GM18870 (cell line): Measurements from ENCODE around the gene CATSPERE.
"Not testable (repeated sequence)": the region's sequence is repeated elsewhere in the genome, so short reads cannot be mapped to it uniquely, and the experiment has no call there.

Experiments used
- ATAC-seq: cut with Tn5 transposase; IDR thresholded peaks from one replicate; pipeline ENCODE4 v1.9.1; 2021; ENCODE audit warnings: moderate library complexity; ENCODE audit not compliant: unreplicated experiment

CATSPERE gene

GRCh38 chr1:244515680-244516079 lies 54.6 kb downstream of the CATSPERE start:
- no peak for ATAC-seq

DNA sequence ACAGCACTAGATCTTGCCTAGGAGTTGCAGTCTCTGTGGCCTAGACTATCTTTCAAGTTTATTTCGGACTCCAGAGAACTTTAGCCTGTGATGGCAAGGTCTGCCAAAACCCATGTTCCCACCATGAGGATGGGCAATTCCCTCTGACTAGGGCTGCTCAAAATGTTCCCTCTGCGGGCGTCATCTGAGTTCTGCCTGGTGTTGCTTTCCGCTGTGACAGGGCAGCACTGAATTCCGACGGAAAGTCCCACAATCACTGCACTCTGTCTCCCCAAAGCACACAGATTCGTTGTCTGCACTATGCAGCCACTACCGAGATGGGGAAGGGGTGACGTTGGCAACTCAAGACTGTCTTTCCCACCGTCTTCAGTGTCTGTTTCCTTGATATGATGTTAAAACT lies 75.2 kb downstream of the CATSPERE start:
- no peak for ATAC-seq

DNA sequence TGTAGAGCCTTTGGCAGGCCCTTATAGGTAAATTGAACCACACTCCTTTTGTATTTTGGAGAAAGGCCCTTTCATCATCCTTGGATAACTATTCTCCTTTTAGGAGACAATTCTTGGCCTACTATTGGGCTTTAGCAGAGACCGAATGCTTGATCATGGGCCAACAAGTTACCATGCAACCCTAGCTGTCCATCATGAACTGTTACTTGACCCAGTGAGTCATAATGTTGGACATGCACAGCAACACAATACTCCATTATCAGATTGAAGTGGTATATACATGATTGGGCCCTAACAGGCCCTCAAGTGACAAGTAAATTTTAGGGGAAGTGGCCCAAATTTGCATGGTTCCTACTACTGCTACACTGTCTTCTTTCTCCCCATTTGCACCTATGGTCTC lies 84.4 kb downstream of the CATSPERE start:
- ATAC-seq = no peak

GRCh38 chr1:244548558-244549115 lies 87.6 kb downstream of the CATSPERE start:
- ATAC-seq = no peak

DNA sequence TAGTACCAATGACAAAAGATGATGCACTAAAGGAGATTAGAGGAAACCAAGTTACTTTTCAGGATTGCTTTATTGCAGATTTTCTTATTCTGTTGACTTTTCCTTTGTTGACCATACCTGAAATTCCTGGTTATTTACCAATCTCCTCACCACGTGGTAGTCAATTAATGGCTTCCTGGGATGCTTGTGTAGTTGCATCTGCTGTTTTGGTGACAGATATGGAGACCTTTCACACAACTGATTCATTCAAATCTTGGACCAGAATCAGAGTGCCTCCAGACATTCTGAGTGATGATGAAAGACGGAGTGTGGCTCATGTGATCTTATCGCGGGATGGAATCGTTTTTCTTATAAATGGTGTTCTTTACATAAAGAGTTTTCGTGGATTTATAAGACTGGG lies 91.3 kb downstream of the CATSPERE start:
- no peak for ATAC-seq

DNA sequence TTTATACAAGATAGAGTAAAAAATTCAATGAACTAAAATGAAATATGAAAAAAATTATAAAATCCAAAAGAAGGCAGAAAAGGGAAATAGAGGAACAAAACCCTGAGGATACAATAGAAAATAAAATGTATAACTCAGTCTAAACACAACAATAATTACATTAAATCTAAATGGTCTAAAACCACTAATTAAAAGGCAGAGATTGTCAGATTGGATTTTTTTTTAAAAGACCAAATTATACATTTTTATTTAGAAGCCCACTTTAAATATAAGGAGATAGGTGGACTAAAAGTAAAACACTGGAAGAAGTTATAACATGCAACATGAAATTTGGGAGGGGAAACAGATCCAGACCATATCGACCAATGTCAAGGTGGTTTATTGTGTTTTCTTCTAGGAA lies 95.2 kb downstream of the CATSPERE start:
- ATAC-seq = no peak

DNA sequence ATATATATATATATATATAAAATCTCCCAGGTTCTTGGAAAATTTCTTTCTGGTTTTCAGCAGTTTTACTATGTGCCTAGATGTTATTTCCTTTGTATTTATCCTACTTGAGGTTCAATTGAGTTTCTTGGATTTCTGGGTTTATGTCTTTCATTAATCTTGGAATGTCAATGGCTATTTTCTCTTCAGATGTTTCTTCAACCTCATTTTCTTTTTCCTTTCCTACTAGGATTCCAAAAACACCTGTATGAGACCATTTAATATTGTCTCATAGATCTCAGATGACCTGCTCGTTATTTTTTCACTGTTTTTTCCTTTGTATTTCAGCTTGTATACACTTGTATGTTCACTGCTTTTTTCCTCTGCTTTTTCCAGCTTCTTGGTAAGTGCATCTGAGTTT lies 96.5 kb downstream of the CATSPERE start:
- ATAC-seq = no peak

GRCh38 chr1:244559561-244559960 lies 98.5 kb downstream of the CATSPERE start:
- no peak for ATAC-seq

DNA sequence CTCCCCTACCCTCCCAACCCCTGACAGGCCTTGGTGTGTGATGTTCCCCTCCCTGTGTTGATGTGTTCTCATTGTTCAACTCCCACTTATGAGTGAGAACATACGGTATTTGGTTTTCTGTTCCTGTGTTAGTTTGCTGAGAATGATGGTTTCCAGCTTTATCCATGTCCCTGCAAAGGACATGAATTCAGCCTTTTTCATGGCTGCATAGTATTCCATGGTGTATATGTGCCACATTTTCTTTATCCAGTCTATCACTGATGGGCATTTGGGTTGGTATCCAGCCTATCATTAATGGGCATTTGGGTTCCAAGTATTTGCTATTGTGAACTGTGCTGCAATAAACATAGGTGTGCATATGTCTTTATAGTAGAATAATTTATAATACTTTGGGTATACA lies 101.8 kb downstream of the CATSPERE start:
- ATAC-seq = not testable (repeated sequence)

- ATAC-seq = no peak
These were observed 112.7 kb downstream of the CATSPERE start for GRCh38 chr1:244573768-244574167.

- no peak for ATAC-seq
These were observed 115.3 kb downstream of the CATSPERE start for GRCh38 chr1:244576259-244576892.

DNA sequence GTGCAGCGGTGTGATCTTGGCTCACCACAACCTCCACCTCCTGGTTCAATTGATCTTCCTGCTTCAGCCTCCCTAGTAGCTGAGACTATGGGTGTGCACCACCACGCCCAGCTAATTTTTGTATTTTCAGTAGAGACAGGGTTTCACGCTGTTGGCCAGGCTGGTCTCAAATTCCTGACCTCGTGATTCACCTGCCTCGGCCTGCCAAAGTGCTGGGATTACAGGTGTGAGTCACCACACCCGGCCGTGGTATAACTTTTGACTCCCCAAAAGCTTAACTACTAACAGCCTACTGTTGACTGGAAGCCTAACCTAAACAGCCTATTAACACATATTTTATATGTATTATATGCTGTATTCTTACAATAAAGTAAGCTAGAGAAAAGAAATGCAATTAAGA lies 117.1 kb downstream of the CATSPERE start:
- not testable (repeated sequence) for ATAC-seq

- no peak for ATAC-seq
These were observed 122.4 kb downstream of the CATSPERE start for GRCh38 chr1:244583358-244583982.

GRCh38 chr1:244585867-244586266 lies 124.8 kb downstream of the CATSPERE start:
- ATAC-seq = no peak

GRCh38 chr1:244590670-244591069 lies 129.6 kb downstream of the CATSPERE start:
- ATAC-seq = no peak

- no peak for ATAC-seq
These were observed 137.5 kb downstream of the CATSPERE start for GRCh38 chr1:244598611-244599010.

DNA sequence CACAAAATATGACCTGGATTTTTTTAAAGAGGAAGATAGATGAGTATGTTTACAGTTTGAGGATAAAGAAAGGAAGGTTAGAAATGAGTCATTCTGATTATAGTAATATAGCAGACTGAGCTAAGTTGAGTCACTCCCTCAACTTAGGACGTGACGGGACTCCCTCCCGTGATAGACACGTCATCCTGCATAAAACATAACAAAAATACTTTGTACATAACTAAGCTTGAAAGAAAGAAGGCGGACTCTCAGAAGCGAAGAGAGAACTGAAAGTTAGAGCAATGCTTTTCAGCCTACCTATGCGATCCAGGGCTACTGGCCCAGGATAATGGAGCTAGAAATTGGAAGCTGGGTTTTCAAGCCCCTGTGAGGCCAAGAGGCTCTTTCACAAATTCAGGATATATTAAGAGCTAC lies 138.9 kb downstream of the CATSPERE start:
- peak; percentile 95 for ATAC-seq

DNA sequence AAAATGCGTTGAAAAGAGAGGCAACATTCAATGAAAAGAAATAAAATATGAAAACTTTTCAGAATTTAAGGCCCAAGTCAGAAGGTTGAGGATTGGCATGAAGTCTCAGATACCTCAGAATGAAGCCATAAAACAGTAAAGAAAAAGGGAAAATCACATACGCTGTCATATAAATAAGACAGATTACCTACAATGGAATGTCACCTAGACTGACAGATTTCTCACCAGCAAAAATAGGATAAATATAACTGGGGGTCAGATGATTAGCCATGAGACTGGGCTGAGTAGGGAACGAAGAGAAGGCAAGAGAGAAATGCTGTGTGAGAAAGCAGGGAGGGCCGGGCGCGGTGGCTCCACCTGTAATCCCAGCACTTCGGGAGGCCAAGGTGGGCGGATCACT lies 140.3 kb downstream of the CATSPERE start:
- ATAC-seq = no peak

GRCh38 chr1:244603498-244603897 lies 142.4 kb downstream of the CATSPERE start:
- ATAC-seq = no peak

- ATAC-seq = no peak
These were observed 144.8 kb downstream of the CATSPERE start for GRCh38 chr1:244605835-244606370.

GRCh38 chr1:244614113-244614836 lies 153.2 kb downstream of the CATSPERE start:
- ATAC-seq = no peak

DNA sequence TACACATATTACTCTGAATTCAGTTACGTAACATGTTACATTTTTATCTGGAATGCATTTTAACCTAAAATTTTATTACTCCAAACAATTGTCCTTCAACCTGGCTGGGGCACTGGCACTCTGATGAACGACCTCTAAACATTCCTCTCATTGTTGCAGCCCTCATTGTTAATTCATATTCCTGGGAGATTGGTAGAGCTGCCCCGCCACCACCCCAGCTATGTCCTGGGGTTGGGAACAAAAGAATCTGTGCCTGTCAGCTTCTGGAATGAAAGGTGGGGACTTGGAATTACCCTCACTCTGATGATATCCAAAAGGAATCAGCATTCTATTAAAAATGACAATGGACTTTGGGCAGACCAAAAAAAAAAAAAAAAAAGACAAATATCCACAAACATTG lies 153.8 kb downstream of the CATSPERE start:
- ATAC-seq = no peak
